ENCODE measurements around the gene DLG4.
"Not testable (repeated sequence)": the region's sequence is repeated elsewhere in the genome, so short reads cannot be mapped to it uniquely, and the experiment has no call there.

GRCh38 chr17:7158424-7158823 is 61.2 kb downstream of the DLG4 start:
- TF ChIP-seq POLR2A (IDR thresholded peaks at IDR 0.05; ENCODE audit: low read length); GATA1 (IDR thresholded peaks at IDR 0.05; ENCODE audit: low read depth, low read length): not testable (repeated sequence)

All from erythroblast (primary cell).